ENCODE measurements around the gene ALDH1A1. TPM values are rescaled to one million over a fixed set of nuclear protein-coding genes. Genes with fewer than 3 reads are reported as not detected.

ALDH1A1 gene
- total RNA-seq, 1 donor from 2014 or later: 10.9 TPM

GRCh38 chr9:72925126-72925789 lies 27.6 kb downstream of the ALDH1A1 start:
- peaks cover 9% of the 10 kb centered on the region for H3K9me3 Mint-ChIP-seq
- H3K27ac Mint-ChIP-seq: no peak overlapping the region
- H3K27me3 Mint-ChIP-seq (ENCODE audit: low read depth): no peaks in the 10 kb centered on the region
- H3K4me3 Mint-ChIP-seq: no peak overlapping the region
- H3K4me1 Mint-ChIP-seq: no peaks in the 10 kb centered on the region
- TF ChIP-seq CTCF (IDR thresholded peaks at IDR 0.05; ENCODE audit: unreplicated experiment): no peak
- no peaks in the 10 kb centered on the region for H3K36me3 Mint-ChIP-seq
- DNase-seq (ENCODE audit: low spot score in 2 of 2, unreplicated experiment in 2 of 2): no peak

GRCh38 chr9:72924154-72924790 lies 28.6 kb downstream of the ALDH1A1 start:
- no peak overlapping the region for H3K27ac Mint-ChIP-seq
- peaks cover 9% of the 10 kb centered on the region for H3K9me3 Mint-ChIP-seq
- no peaks in the 10 kb centered on the region for H3K4me1 Mint-ChIP-seq
- no peak for TF ChIP-seq CTCF (IDR thresholded peaks at IDR 0.05; ENCODE audit: unreplicated experiment)
- no peak overlapping the region for H3K4me3 Mint-ChIP-seq
- DNase-seq (ENCODE audit: low spot score in 2 of 2, unreplicated experiment in 2 of 2): no peak
- H3K27me3 Mint-ChIP-seq (ENCODE audit: low read depth): no peaks in the 10 kb centered on the region
- H3K36me3 Mint-ChIP-seq: no peaks in the 10 kb centered on the region

- no peaks in the 10 kb centered on the region for H3K36me3 Mint-ChIP-seq
- H3K4me3 Mint-ChIP-seq: no peak overlapping the region
- H3K27me3 Mint-ChIP-seq (ENCODE audit: low read depth): no peaks in the 10 kb centered on the region
- TF ChIP-seq CTCF (IDR thresholded peaks at IDR 0.05; ENCODE audit: unreplicated experiment): no peak
- H3K4me1 Mint-ChIP-seq: no peaks in the 10 kb centered on the region
- DNase-seq (ENCODE audit: low spot score in 2 of 2, unreplicated experiment in 2 of 2): no peak
- H3K27ac Mint-ChIP-seq: no peak overlapping the region
- peaks cover 8% of the 10 kb centered on the region for H3K9me3 Mint-ChIP-seq
These were observed 29.8 kb downstream of the ALDH1A1 start for GRCh38 chr9:72923077-72923476.

- no peaks in the 10 kb centered on the region for H3K4me1 Mint-ChIP-seq
- no peak for TF ChIP-seq CTCF (IDR thresholded peaks at IDR 0.05; ENCODE audit: unreplicated experiment)
- DNase-seq (ENCODE audit: low spot score in 2 of 2, unreplicated experiment in 2 of 2): no peak
- H3K9me3 Mint-ChIP-seq: no peaks in the 10 kb centered on the region
- no peaks in the 10 kb centered on the region for H3K27me3 Mint-ChIP-seq (ENCODE audit: low read depth)
- no peak overlapping the region for H3K4me3 Mint-ChIP-seq
- no peaks in the 10 kb centered on the region for H3K36me3 Mint-ChIP-seq
- H3K27ac Mint-ChIP-seq: no peak overlapping the region
These were observed 30.8 kb downstream of the ALDH1A1 start for GRCh38 chr9:72921888-72922654.

GRCh38 chr9:72919246-72919945 lies 33.5 kb downstream of the ALDH1A1 start:
- Mint-ChIP-seq H3K4me3 (no peak overlapping the region), H3K27me3 (ENCODE audit: low read depth) (no peaks in the 10 kb centered on the region), H3K4me1 (no peaks in the 10 kb centered on the region), H3K9me3 (no peaks in the 10 kb centered on the region), H3K36me3 (no peaks in the 10 kb centered on the region), H3K27ac (no peak overlapping the region)
- no peak for DNase-seq (ENCODE audit: low spot score in 2 of 2, unreplicated experiment in 2 of 2)
- TF ChIP-seq CTCF (IDR thresholded peaks at IDR 0.05; ENCODE audit: unreplicated experiment): no peak

Data from mesothelial cell of epicardium (in vitro differentiated cells).